Heart right ventricle (tissue), 16 donors: ENCODE data around the gene NHS. TPM values are rescaled to one million over a fixed set of nuclear protein-coding genes. Genes with fewer than 3 reads are reported as not detected.

Experiments
- ATAC-seq, 8 donors: fragments of 200-7000 bp; cut with Tn5 transposase; one replicate each; pipeline ENCODE4 v1.9.1; 2020; ENCODE audit warnings: mild to moderate bottlenecking in 8 of 8, moderate library complexity in 8 of 8, moderate number of reproducible peaks in 1 of 8
- DNase-seq, 2 donors: peaks; one replicate each; pipeline ENCODE4 v3.0.0-alpha.2; 2020
- H3K27ac ChIP-seq, 10 donors: fragments of 200-600 bp; sonication (generic) in 2 of 10; one replicate each; pipeline versions ENCODE4 v1.5.0 to v1.8.0; 2020 to 2022; ENCODE audit warnings: mild to moderate bottlenecking in 3 of 10
- H3K27me3 ChIP-seq, 7 donors: fragments of 200-600 bp; one replicate each; pipeline ENCODE4 v1.8.0; 2021 to 2022; ENCODE audit warnings: mild to moderate bottlenecking in 2 of 7
- H3K36me3 ChIP-seq, 9 donors: fragments of 200-600 bp; sonication (generic) in 1 of 9; one replicate each; pipeline versions ENCODE4 v1.5.0 to v1.8.0; 2020 to 2022; ENCODE audit warnings: mild to moderate bottlenecking in 2 of 9
- H3K4me1 ChIP-seq, 9 donors: fragments of 200-600 bp; sonication (generic) in 1 of 9; one replicate each; pipeline versions ENCODE4 v1.5.0 to v1.8.0; 2020 to 2022; ENCODE audit warnings: mild to moderate bottlenecking in 4 of 9
- H3K4me3 ChIP-seq, 10 donors: fragments of 200-600 bp; sonication (generic) in 2 of 10; one replicate each; pipeline versions ENCODE4 v1.5.0 to v1.8.0; 2020 to 2022; ENCODE audit warnings: mild to moderate bottlenecking in 7 of 10, moderate library complexity in 2 of 10
- H3K9me3 ChIP-seq, 11 donors: fragments of 200-600 bp in 10 of 11; sonication (generic) in 2 of 11; one replicate each; pipeline versions ENCODE4 v1.5.0 to v1.8.0; 2013 to 2022; ENCODE audit warnings: mild to moderate bottlenecking in 2 of 11, control low read depth in 1 of 11, moderate library complexity in 1 of 11
- WGBS, 2 donors: extraction: QIAGEN DNeasy Blood & Tissue Kit; methylation state at CpG; one replicate each; pipeline ENCODE4 v1.1.7; 2013; ENCODE audit warnings: inconsistent platforms in 1 of 2; 5-methylcytosine and 5-hydroxymethylcytosine counted together
- intact Hi-C, 10 donors: fragments of 100-400 bp; cut with DNase I; formaldehyde crosslinking; loops; one replicate each; pipeline versions ENCODE4 v1.11.1 to v1.14.2; 2022
- polyA plus RNA-seq, 2 donors: library from polyadenylated mRNA; stranded (reverse); fragments of 200-250 nt; gene quantifications; one replicate each; pipeline ENCODE4 v1.2.3, GENCODE V29; 2013
- total RNA-seq, 10 donors: library from RNA; stranded (reverse); fragmentation: NEBNext Ultra II Directional in 3 of 10; extraction: Animal tissue kit (Norgen Biotek cat#: 25700) in 3 of 10; gene quantifications; one replicate each; pipeline versions ENCODE4 v1.2.1 to v1.2.4, GENCODE V29; 2021 to 2023
- TF ChIP-seq, protein P1 (sequence below), 9 donors: fragments of 200-600 bp; sonication (generic) in 2 of 9; IDR thresholded peaks; one replicate each; pipeline versions ENCODE4 v1.5.0 to v1.8.0; 2021 to 2022; ENCODE audit warnings: antibody characterized with exemption in 9 of 9, mild to moderate bottlenecking in 5 of 9, moderate library complexity in 1 of 9
- donor health status: Arrhythmogenic right ventricular cardiomyopathy.
- donor health status: ischemic (EF 13 %, LVEDD 7.1; RV severe dilation, severe dysfunction).
- donor health status: healthy with polysubstance abuse.
- donor health status: DM: no; HTN: yes; CAD: no.
- donor health status: DM: no; HTN: no; CAD: no.
- donor health status: ischemic (EF 25% LVEDD 6.9; RV normal size, moderate dysfunction).
- donor health status: ischemic (EF 25% LVEDD 5.7; RV mildly dilated, moderate dysfunction).
- donor health status: healthy.
- donor health status: DM: yes; HTN: yes; CAD: no.
- donor health status: Ischemic cardiomyopathy.
- donor health status: ischemic (EF 35%, LVEDD 5.7; RV mildly dilated, moderate dysfunction).
- donor health status: nonischemic (EF 11% LVEDD 7.7; RV severe dilation, severe dysfunction).
- donor health status: DM: yes; HTN: yes; CAD: no.
- donor health status: PGD.
- donor health status: ischemic (EF 29% LVEDD 5.4; RV normal size, mild dysfunction).
- donor health status: nonischemic (EF 23%, LVEDD 6.1; RV moderate dilation, normal function).

NHS gene
- total and polyA plus RNA-seq, 12 donors, result 0.20 to 2.7 (median 1.2) TPM

- Histone ChIP-seq H3K4me1 (peaks cover 0 to 14% (median 0%) of the 10 kb centered on the region in 9 donors), H3K4me3 (no peak overlapping the region), H3K36me3 (no peaks in the 10 kb centered on the region), H3K27me3 (peaks cover 0 to 4% (median 0%) of the 10 kb centered on the region in 7 donors), H3K9me3 (no peaks in the 10 kb centered on the region), H3K27ac (peak overlapping the region in 2 of 10 donors; percentile 10 to 44)
- WGBS, 2 donors, result 43 to 51% methylated on average over 6 of the region's 6 CpGs
- no peak for DNase-seq
- intact Hi-C loops, result no loop called here
- peak in 1 of 8 donors; percentile 37 for ATAC-seq
- TF ChIP-seq, protein P1, sequence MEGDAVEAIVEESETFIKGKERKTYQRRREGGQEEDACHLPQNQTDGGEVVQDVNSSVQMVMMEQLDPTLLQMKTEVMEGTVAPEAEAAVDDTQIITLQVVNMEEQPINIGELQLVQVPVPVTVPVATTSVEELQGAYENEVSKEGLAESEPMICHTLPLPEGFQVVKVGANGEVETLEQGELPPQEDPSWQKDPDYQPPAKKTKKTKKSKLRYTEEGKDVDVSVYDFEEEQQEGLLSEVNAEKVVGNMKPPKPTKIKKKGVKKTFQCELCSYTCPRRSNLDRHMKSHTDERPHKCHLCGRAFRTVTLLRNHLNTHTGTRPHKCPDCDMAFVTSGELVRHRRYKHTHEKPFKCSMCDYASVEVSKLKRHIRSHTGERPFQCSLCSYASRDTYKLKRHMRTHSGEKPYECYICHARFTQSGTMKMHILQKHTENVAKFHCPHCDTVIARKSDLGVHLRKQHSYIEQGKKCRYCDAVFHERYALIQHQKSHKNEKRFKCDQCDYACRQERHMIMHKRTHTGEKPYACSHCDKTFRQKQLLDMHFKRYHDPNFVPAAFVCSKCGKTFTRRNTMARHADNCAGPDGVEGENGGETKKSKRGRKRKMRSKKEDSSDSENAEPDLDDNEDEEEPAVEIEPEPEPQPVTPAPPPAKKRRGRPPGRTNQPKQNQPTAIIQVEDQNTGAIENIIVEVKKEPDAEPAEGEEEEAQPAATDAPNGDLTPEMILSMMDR (IDR thresholded peaks at IDR 0.05), result no peak
Measured at GRCh38 chrX:17475449-17476217, 100.6 kb downstream of the NHS start.

- Histone ChIP-seq H3K27ac (no peak overlapping the region), H3K36me3 (no peaks in the 10 kb centered on the region), H3K27me3 (peaks cover 0 to 4% (median 0%) of the 10 kb centered on the region in 7 donors), H3K9me3 (no peaks in the 10 kb centered on the region), H3K4me3 (no peak overlapping the region), H3K4me1 (peaks cover 0 to 14% (median 0%) of the 10 kb centered on the region in 9 donors)
- WGBS, 2 donors, result 73 to 76% methylated on average over 2 of the region's 2 CpGs
- ATAC-seq (no peak), DNase-seq (no peak)
- intact Hi-C loops, result no loop called here
- TF ChIP-seq, protein P1 (IDR thresholded peaks at IDR 0.05), result no peak
Measured at GRCh38 chrX:17476411-17476810, 101.4 kb downstream of the NHS start.

GRCh38 chrX:17481086-17481485 is 106.1 kb downstream of the NHS start:
- no peak for ATAC-seq
- TF ChIP-seq, protein P1 (IDR thresholded peaks at IDR 0.05), result no peak

GRCh38 chrX:17484592-17484991 is 109.6 kb downstream of the NHS start:
- Histone ChIP-seq H3K9me3 (peaks cover 0 to 4% (median 0%) of the 10 kb centered on the region in 11 donors), H3K27me3 (peaks cover 0 to 11% (median 0%) of the 10 kb centered on the region in 7 donors), H3K4me1 (no peaks in the 10 kb centered on the region), H3K27ac (no peak overlapping the region), H3K36me3 (no peaks in the 10 kb centered on the region), H3K4me3 (no peak overlapping the region)
- DNase-seq (no peak), ATAC-seq (no peak)
- TF ChIP-seq, protein P1 (IDR thresholded peaks at IDR 0.05), result no peak
- 94 to 100% methylated on average over 1 of the region's 1 CpG for WGBS, 2 donors
- intact Hi-C loops, result no loop called here

More at GRCh38 chrX:17481086-17481485, 106.1 kb downstream of the NHS start:
- intact Hi-C loops, result no loop called here
- WGBS, 2 donors, result 84 to 91% methylated on average over 4 of the region's 4 CpGs
- DNase-seq, result no peak
- no peak overlapping the region for H3K4me3 ChIP-seq
- peaks cover 0 to 3% (median 0%) of the 10 kb centered on the region in 9 donors for H3K4me1 ChIP-seq
- H3K36me3 ChIP-seq, result no peaks in the 10 kb centered on the region
- H3K27me3 ChIP-seq, result peaks cover 0 to 11% (median 0%) of the 10 kb centered on the region in 7 donors
- no peak overlapping the region for H3K27ac ChIP-seq
- H3K9me3 ChIP-seq, result no peaks in the 10 kb centered on the region
